BLaER1 (cell line): ENCODE data around the gene NATD1.

ENCODE experiments used
- H3K27ac ChIP-seq: shearing (Covaris generic); formaldehyde crosslinking; 2 replicates; pipeline ENCODE4 v1.8.1; 2022
- H3K27me3 ChIP-seq: shearing (Covaris generic); formaldehyde crosslinking; 2 replicates; pipeline ENCODE4 v1.8.1; 2022
- H3K36me3 ChIP-seq: shearing (Covaris generic); formaldehyde crosslinking; 2 replicates; pipeline ENCODE4 v1.8.1; 2022
- H3K4me1 ChIP-seq: shearing (Covaris generic); formaldehyde crosslinking; 2 replicates; pipeline ENCODE4 v1.8.1; 2022
- H3K4me2 ChIP-seq: shearing (Covaris generic); formaldehyde crosslinking; 2 replicates; pipeline ENCODE4 v1.8.1; 2022
- H3K4me3 ChIP-seq: shearing (Covaris generic); formaldehyde crosslinking; 2 replicates; pipeline ENCODE4 v1.8.1; 2022
- H3K9ac ChIP-seq: shearing (Covaris generic); formaldehyde crosslinking; 2 replicates; pipeline ENCODE4 v1.8.1; 2022
- H3K9me3 ChIP-seq: shearing (Covaris generic); formaldehyde crosslinking; 2 replicates; pipeline ENCODE4 v1.8.1; 2022
- H4K20me1 ChIP-seq: shearing (Covaris generic); formaldehyde crosslinking; 2 replicates; pipeline ENCODE4 v1.8.1; 2022
- Cebpa-rat ChIP-seq: shearing (Covaris generic); IDR thresholded peaks from 2 replicates; pipeline ENCODE4 v1.8.1; 2022

Gene NATD1

DNA sequence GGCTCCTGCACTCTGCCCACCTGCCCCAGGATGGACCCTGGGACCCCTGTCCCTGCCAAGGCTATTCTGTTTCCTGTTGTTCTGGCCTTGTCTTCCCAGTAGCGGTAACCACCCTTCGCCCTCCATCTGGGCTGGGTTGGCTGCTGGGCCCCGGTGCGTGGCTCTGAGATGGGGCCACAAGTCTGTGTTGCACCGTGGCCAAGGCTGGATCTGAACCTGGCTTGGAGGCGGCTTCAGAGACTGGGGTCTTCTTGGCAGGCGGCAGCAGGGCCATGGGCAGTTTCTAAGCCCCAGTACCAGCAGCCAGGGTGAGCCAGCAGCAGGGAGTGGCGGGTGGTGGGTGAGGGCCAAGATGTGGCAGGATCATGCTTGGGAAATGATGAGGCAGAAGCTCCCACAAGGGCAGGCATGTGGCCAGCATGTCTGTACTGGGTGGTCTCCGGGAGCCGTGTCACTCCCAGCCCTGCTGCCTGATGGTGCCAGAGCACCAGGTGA is 43.9 kb upstream of the NATD1 start:
- Histone ChIP-seq H3K36me3 (peaks cover 87% of the 10 kb centered on the region), H3K4me3 (no peak overlapping the region), H3K4me2 (peak overlapping the region; percentile 60), H3K9ac (peak overlapping the region; percentile 53), H3K27me3 (no peaks in the 10 kb centered on the region), H4K20me1 (peaks cover 100% of the 10 kb centered on the region), H3K27ac (peak overlapping the region; percentile 76), H3K4me1 (peaks cover 98% of the 10 kb centered on the region), H3K9me3 (no peaks in the 10 kb centered on the region)
- no peak for TF ChIP-seq Cebpa-rat

DNA sequence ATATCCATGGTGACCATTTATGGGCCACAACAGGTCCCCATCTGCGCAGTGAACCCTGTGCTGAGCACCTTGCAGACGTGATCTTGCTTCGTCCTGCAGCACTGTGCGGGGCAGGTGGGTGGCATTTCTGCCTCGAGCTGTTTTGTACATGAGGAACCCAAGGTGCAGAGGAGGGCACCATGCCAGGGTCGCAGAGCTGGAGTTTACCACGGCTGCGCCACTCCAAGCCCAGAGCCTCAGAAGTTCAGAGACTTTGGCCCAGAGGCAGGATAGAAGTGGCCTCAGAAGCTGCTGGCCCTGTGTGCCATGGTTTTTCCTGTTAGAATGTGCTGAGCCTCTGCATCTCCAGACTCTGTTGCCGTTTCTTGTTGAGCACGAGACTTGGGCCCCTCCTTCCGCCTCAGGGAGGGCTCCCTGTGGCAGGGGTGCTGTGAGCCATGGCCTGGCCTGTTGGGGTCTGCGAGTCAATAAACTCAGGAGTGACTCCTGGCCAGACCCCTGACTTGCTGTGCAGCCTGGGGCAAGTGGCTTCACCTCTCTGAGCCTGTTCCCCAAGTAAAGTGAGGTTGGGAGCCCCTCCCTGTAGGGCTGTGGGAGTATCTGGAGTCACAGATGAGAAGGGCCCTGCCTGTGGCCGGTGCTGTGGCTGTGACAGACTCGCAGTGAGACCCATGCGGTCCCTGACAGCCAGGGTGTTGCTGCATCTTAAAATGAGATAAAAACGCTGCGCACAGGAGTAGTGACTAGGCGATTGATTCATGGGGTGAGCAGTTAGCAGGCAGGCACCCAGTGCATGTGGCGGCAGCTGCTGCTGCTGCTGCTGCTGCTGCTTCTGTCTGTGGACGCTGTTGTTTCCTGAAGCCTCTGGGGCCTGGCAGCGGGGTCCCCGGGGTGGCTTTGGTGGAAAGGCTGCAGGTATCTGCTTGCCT is 43.2 kb upstream of the NATD1 start:
- peaks cover 88% of the 10 kb centered on the region for H3K36me3 ChIP-seq

DNA sequence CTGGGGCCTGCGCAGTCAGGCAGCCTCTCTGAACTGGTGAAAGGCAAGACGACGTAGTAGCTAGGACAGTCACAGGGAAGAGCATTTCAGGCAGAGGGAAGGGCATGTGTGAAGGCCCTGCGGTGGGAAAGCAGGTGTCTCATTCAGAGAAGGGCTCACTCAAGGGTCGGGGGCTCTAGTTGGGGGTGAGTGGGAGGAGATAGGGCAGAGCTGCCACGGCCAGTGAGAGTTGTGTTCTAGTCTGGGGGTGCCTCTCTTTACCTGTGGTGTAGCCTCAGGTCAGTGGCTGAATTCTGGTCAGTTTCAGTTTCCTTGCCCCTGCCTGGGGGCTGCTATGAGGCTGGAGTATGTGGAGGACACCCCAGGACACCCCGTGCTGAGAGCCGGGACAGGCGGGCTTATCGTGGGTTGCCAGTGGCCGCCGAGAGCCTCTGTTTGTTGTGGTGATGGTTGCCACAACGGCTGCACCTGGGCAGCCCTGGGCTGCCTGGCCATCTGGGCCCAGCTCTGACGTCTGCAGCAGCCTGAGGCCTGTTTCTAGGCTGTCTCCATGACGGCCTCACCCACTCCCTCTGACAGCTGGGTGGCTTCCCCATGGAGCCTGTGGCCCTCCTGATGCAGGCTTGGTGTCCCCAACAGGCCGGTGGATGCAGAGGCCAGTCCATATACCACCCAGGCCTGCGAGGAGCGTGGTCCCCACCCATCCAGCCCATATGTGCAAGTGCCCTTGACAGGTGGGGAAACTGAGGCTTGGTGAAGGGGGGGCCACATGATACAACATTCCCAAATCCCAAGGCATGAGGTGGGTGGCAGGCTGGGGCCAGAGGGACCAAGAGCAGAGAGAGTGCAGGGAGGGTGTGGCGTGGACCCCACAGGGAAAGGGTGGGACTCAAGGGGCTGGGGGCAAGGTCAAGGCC is 42.1 kb upstream of the NATD1 start:
- Histone ChIP-seq H3K27me3 (no peaks in the 10 kb centered on the region), H3K36me3 (peaks cover 82% of the 10 kb centered on the region), H3K4me2 (peak overlapping the region; percentile 60), H3K4me1 (peaks cover 97% of the 10 kb centered on the region), H4K20me1 (peaks cover 100% of the 10 kb centered on the region), H3K9me3 (no peaks in the 10 kb centered on the region), H3K9ac (peak overlapping the region; percentile 53), H3K4me3 (no peak overlapping the region), H3K27ac (peak overlapping the region; percentile 76)
- no peak for TF ChIP-seq Cebpa-rat

More for the DNA sequence above, 43.2 kb upstream of the NATD1 start:
- Histone ChIP-seq H3K4me1 (peaks cover 98% of the 10 kb centered on the region), H3K9me3 (no peaks in the 10 kb centered on the region), H3K9ac (peak overlapping the region; percentile 53), H3K4me2 (peak overlapping the region; percentile 60), H4K20me1 (peaks cover 100% of the 10 kb centered on the region), H3K27me3 (no peaks in the 10 kb centered on the region), H3K27ac (peak overlapping the region; percentile 76), H3K4me3 (no peak overlapping the region)
- no peak for TF ChIP-seq Cebpa-rat

GRCh38 chr17:21294321-21295035 is 41.3 kb upstream of the NATD1 start:
- peak overlapping the region; percentile 76 for H3K27ac ChIP-seq
- H3K27me3 ChIP-seq: no peaks in the 10 kb centered on the region
- no peaks in the 10 kb centered on the region for H3K9me3 ChIP-seq
- peak overlapping the region; percentile 53; the same call in 1 of the 2 replicates for H3K9ac ChIP-seq
- H4K20me1 ChIP-seq: peaks cover 100% of the 10 kb centered on the region
- peaks cover 98% of the 10 kb centered on the region for H3K4me1 ChIP-seq
- peak overlapping the region; percentile 60 for H3K4me2 ChIP-seq
- H3K36me3 ChIP-seq: peaks cover 74% of the 10 kb centered on the region
- H3K4me3 ChIP-seq: no peak overlapping the region
- TF ChIP-seq Cebpa-rat: no peak

- peaks cover 67% of the 10 kb centered on the region for H3K36me3 ChIP-seq
- TF ChIP-seq Cebpa-rat: no peak
- H3K27me3 ChIP-seq: no peaks in the 10 kb centered on the region
- peak overlapping the region; percentile 76; the same call in 1 of the 2 replicates for H3K27ac ChIP-seq
- peaks cover 98% of the 10 kb centered on the region for H3K4me1 ChIP-seq
- H3K9me3 ChIP-seq: no peaks in the 10 kb centered on the region
- H4K20me1 ChIP-seq: peaks cover 100% of the 10 kb centered on the region
- no peak overlapping the region for H3K4me3 ChIP-seq
- peak overlapping the region; percentile 60 for H3K4me2 ChIP-seq
- peak overlapping the region; percentile 53; the same call in 1 of the 2 replicates for H3K9ac ChIP-seq
These were observed 40.6 kb upstream of the NATD1 start for GRCh38 chr17:21293831-21294210.

GRCh38 chr17:21292867-21293830 is 39.9 kb upstream of the NATD1 start:
- peaks cover 98% of the 10 kb centered on the region for H3K4me1 ChIP-seq
- H3K9ac ChIP-seq: 0 out of 2 replicates have a peak overlapping the region, but pooled peaks have one; percentile 53
- no peak for TF ChIP-seq Cebpa-rat
- peak overlapping the region; percentile 76; the same call in 1 of the 2 replicates for H3K27ac ChIP-seq
- H3K9me3 ChIP-seq: no peaks in the 10 kb centered on the region
- H3K4me3 ChIP-seq: no peak overlapping the region
- peak overlapping the region; percentile 60; the same call in 1 of the 2 replicates for H3K4me2 ChIP-seq
- no peaks in the 10 kb centered on the region for H3K27me3 ChIP-seq
- H4K20me1 ChIP-seq: peaks cover 100% of the 10 kb centered on the region
- H3K36me3 ChIP-seq: peaks cover 61% of the 10 kb centered on the region

DNA sequence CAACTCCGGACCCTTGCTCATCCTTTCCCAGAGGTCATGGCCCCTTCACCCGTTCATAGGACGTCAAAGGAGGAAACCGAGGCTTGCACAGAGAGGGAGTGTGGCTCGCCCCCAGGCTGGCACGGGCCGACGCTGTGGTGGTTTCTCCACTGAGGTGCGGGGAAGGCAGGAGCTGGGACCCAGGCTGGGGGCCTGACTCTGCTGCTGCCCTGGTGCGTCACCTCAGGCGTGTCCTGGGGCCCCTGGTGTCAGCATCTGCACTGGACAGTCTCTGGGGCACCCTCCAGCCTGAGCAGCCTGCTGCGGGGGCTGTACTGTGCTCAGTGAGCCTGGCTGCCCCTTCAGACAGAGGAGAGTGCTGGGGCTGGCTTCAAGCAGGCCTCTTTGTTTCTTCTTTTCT is 38.7 kb upstream of the NATD1 start:
- peak overlapping the region; percentile 52 for H3K27ac ChIP-seq
- H3K27me3 ChIP-seq: no peaks in the 10 kb centered on the region
- no peak overlapping the region for H3K4me3 ChIP-seq
- H3K4me2 ChIP-seq: peak overlapping the region; percentile 4
- peaks cover 100% of the 10 kb centered on the region for H4K20me1 ChIP-seq
- peak overlapping the region; percentile 22 for H3K9ac ChIP-seq
- TF ChIP-seq Cebpa-rat: no peak
- no peaks in the 10 kb centered on the region for H3K9me3 ChIP-seq
- H3K36me3 ChIP-seq: peaks cover 48% of the 10 kb centered on the region
- peaks cover 97% of the 10 kb centered on the region for H3K4me1 ChIP-seq

GRCh38 chr17:21291357-21291756 is 38.1 kb upstream of the NATD1 start:
- peak overlapping the region; percentile 4; the same call in 1 of the 2 replicates for H3K4me2 ChIP-seq
- peaks cover 97% of the 10 kb centered on the region for H3K4me1 ChIP-seq
- H3K4me3 ChIP-seq: no peak overlapping the region
- H4K20me1 ChIP-seq: peaks cover 100% of the 10 kb centered on the region
- peak overlapping the region; percentile 52; the same call in 1 of the 2 replicates for H3K27ac ChIP-seq
- no peaks in the 10 kb centered on the region for H3K9me3 ChIP-seq
- H3K9ac ChIP-seq: peak overlapping the region; percentile 22; the same call in 1 of the 2 replicates
- no peak for TF ChIP-seq Cebpa-rat
- H3K27me3 ChIP-seq: no peaks in the 10 kb centered on the region
- H3K36me3 ChIP-seq: peaks cover 43% of the 10 kb centered on the region
